Upper lobe of left lung (tissue), 4 donors: Measurements from ENCODE around the gene TBXAS1.

Experiments
- EP300 ChIP-seq, 4 donors: sonication (generic); formaldehyde crosslinking; IDR thresholded peaks; one replicate each; pipeline ENCODE4 v1.5.1; 2017; ENCODE audit warnings: antibody characterized with exemption in 4 of 4, control low read depth in 2 of 4
- POLR2A ChIP-seq, 4 donors: fragments of 450-650 bp; IDR thresholded peaks; one replicate each; pipeline ENCODE4 v1.5.1; 2016 to 2017; ENCODE audit warnings: antibody characterized with exemption in 4 of 4, mild to moderate bottlenecking in 2 of 4
- POLR2AphosphoS5 ChIP-seq, 2 donors: sonication (generic); formaldehyde crosslinking; IDR thresholded peaks; one replicate each; pipeline ENCODE4 v1.5.1; 2017; ENCODE audit warnings: antibody characterized with exemption in 2 of 2
- TF ChIP-seq, protein P1 (sequence below), 6 experiments: fragments of 450-650 bp in 4 of 6; fragments of 200-600 bp in 2 of 6; sonication (generic) in 2 of 6; IDR thresholded peaks; one replicate each; pipeline ENCODE4 v1.5.1; 2016 to 2019; ENCODE audit warnings: antibody characterized with exemption in 6 of 6

GRCh38 chr7:139990571-139991268 lies 161.7 kb downstream of the TBXAS1 start:
- TF ChIP-seq, protein P1, sequence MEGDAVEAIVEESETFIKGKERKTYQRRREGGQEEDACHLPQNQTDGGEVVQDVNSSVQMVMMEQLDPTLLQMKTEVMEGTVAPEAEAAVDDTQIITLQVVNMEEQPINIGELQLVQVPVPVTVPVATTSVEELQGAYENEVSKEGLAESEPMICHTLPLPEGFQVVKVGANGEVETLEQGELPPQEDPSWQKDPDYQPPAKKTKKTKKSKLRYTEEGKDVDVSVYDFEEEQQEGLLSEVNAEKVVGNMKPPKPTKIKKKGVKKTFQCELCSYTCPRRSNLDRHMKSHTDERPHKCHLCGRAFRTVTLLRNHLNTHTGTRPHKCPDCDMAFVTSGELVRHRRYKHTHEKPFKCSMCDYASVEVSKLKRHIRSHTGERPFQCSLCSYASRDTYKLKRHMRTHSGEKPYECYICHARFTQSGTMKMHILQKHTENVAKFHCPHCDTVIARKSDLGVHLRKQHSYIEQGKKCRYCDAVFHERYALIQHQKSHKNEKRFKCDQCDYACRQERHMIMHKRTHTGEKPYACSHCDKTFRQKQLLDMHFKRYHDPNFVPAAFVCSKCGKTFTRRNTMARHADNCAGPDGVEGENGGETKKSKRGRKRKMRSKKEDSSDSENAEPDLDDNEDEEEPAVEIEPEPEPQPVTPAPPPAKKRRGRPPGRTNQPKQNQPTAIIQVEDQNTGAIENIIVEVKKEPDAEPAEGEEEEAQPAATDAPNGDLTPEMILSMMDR (IDR thresholded peaks at IDR 0.05), result no peak
- TF ChIP-seq EP300 (IDR thresholded peaks at IDR 0.05) (no peak), POLR2AphosphoS5 (IDR thresholded peaks at IDR 0.05) (no peak), POLR2A (IDR thresholded peaks at IDR 0.05) (no peak)
